ENCODE measurements around the gene ADAR.

ADAR gene

DNA sequence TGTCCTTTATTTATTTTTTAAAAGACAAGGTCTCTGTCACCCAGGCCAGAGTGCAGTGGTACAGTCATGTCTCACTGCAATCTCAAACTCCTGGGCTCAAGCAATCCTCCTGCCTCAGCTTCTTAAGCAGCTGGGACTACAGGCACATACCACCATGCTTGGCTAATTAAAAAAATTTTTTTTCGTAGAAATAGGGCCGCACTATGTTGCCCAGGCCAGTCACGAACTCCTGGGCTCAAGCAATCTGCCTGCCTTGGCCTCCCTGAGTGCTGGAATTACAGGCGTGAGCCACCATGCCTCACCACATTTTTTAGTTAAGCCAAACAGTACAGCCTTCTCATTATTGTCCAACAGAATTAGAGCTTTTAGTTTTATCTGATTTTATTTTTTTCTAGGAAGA is 7.4 kb upstream of the ADAR start:
- no peak overlapping the region for H2AK5ac ChIP-seq (ENCODE audit: low read depth, low read length)
- H3K18ac ChIP-seq (ENCODE audit: low read length), result no peak overlapping the region
- H3K4ac ChIP-seq (ENCODE audit: low read length), result no peak overlapping the region
- H3K9me3 ChIP-seq (replicated peaks in 1 of 2; ENCODE audit: control insufficient read depth in 2 of 2, insufficient read depth in 1 of 2, low read depth in 1 of 2, low read length in 2 of 2), result no peaks in the 10 kb centered on the region
- H2BK5ac ChIP-seq (ENCODE audit: low read length), result no peak overlapping the region
- no peak overlapping the region for H3K9ac ChIP-seq (ENCODE audit: low read depth, low read length, poor library complexity)
- peaks cover 6 to 7% of the 10 kb centered on the region in 2 donors for H3K4me1 ChIP-seq (ENCODE audit: control insufficient read depth in 2 of 2, insufficient read depth in 1 of 2, low read depth in 1 of 2, low read length in 2 of 2)
- H3K4me2 ChIP-seq (ENCODE audit: insufficient read depth, low read length, poor library complexity, severe bottlenecking), result no peak overlapping the region
- no peaks in the 10 kb centered on the region for H3K27me3 ChIP-seq (ENCODE audit: control insufficient read depth in 3 of 3, insufficient read depth in 3 of 3, low read depth in 1 of 3, low read length in 3 of 3)
- H3K14ac ChIP-seq (ENCODE audit: low read length), result no peak overlapping the region
- no peak overlapping the region for H2BK120ac ChIP-seq (ENCODE audit: low read depth, low read length)
- no peak overlapping the region for H3K27ac ChIP-seq (replicated peaks; ENCODE audit: low read length)
- no peak overlapping the region for H4K91ac ChIP-seq (ENCODE audit: low read depth, low read length, poor library complexity)
- DNase-seq (ENCODE audit: low spot score), result no peak
- H3K23ac ChIP-seq (ENCODE audit: low read depth, low read length, poor library complexity), result no peak overlapping the region
- no peak overlapping the region for H2BK15ac ChIP-seq (ENCODE audit: low read length)
- no peaks in the 10 kb centered on the region for H3K79me1 ChIP-seq (ENCODE audit: low read depth, low read length)
- no peak overlapping the region for H2BK12ac ChIP-seq (ENCODE audit: low read length)
- peaks cover 0 to 18% of the 10 kb centered on the region in 2 donors for H3K36me3 ChIP-seq (replicated peaks in 1 of 2; ENCODE audit: control insufficient read depth in 2 of 2, insufficient read depth in 2 of 2, low read length in 2 of 2)
- no peak overlapping the region for H2AFZ ChIP-seq (ENCODE audit: low read length)
- H4K8ac ChIP-seq (ENCODE audit: low read depth, low read length), result no peak overlapping the region
- H3K4me3 ChIP-seq (ENCODE audit: low read length in 2 of 2), result no peak overlapping the region
- WGBS, 2 donors (ENCODE audit: extremely low coverage in 2 of 2, insufficient read length in 2 of 2, insufficient replicate concordance in 1 of 2), result no CpG with 5 or more reads among the region's 4 CpGs

GRCh38 chr1:154614901-154615300 is 6.9 kb upstream of the ADAR start:
- no peaks in the 10 kb centered on the region for H3K9me3 ChIP-seq (replicated peaks in 1 of 2; ENCODE audit: control insufficient read depth in 2 of 2, insufficient read depth in 1 of 2, low read depth in 1 of 2, low read length in 2 of 2)
- H2BK12ac ChIP-seq (ENCODE audit: low read length), result no peak overlapping the region
- H3K18ac ChIP-seq (ENCODE audit: low read length), result no peak overlapping the region
- H3K4me2 ChIP-seq (ENCODE audit: insufficient read depth, low read length, poor library complexity, severe bottlenecking), result no peak overlapping the region
- no peak for DNase-seq (ENCODE audit: low spot score)
- WGBS, 2 donors (ENCODE audit: extremely low coverage in 2 of 2, insufficient read length in 2 of 2, insufficient replicate concordance in 1 of 2), result no CpG with 5 or more reads among the region's 6 CpGs
- H4K91ac ChIP-seq (ENCODE audit: low read depth, low read length, poor library complexity), result no peak overlapping the region
- no peak overlapping the region for H2AK5ac ChIP-seq (ENCODE audit: low read depth, low read length)
- peaks cover 6 to 7% of the 10 kb centered on the region in 2 donors for H3K4me1 ChIP-seq (ENCODE audit: control insufficient read depth in 2 of 2, insufficient read depth in 1 of 2, low read depth in 1 of 2, low read length in 2 of 2)
- H2BK15ac ChIP-seq (ENCODE audit: low read length), result no peak overlapping the region
- H3K14ac ChIP-seq (ENCODE audit: low read length), result no peak overlapping the region
- H3K79me1 ChIP-seq (ENCODE audit: low read depth, low read length), result no peaks in the 10 kb centered on the region
- no peak overlapping the region for H3K4me3 ChIP-seq (ENCODE audit: low read length in 2 of 2)
- no peaks in the 10 kb centered on the region for H3K27me3 ChIP-seq (ENCODE audit: control insufficient read depth in 3 of 3, insufficient read depth in 3 of 3, low read depth in 1 of 3, low read length in 3 of 3)
- no peak overlapping the region for H3K27ac ChIP-seq (replicated peaks; ENCODE audit: low read length)
- H3K23ac ChIP-seq (ENCODE audit: low read depth, low read length, poor library complexity), result no peak overlapping the region
- no peak overlapping the region for H2BK120ac ChIP-seq (ENCODE audit: low read depth, low read length)
- no peak overlapping the region for H4K8ac ChIP-seq (ENCODE audit: low read depth, low read length)
- H3K36me3 ChIP-seq (replicated peaks in 1 of 2; ENCODE audit: control insufficient read depth in 2 of 2, insufficient read depth in 2 of 2, low read length in 2 of 2), result peaks cover 0 to 18% of the 10 kb centered on the region in 2 donors
- H2BK5ac ChIP-seq (ENCODE audit: low read length), result no peak overlapping the region
- H2AFZ ChIP-seq (ENCODE audit: low read length), result no peak overlapping the region
- H3K9ac ChIP-seq (ENCODE audit: low read depth, low read length, poor library complexity), result no peak overlapping the region
- H3K4ac ChIP-seq (ENCODE audit: low read length), result no peak overlapping the region

DNA sequence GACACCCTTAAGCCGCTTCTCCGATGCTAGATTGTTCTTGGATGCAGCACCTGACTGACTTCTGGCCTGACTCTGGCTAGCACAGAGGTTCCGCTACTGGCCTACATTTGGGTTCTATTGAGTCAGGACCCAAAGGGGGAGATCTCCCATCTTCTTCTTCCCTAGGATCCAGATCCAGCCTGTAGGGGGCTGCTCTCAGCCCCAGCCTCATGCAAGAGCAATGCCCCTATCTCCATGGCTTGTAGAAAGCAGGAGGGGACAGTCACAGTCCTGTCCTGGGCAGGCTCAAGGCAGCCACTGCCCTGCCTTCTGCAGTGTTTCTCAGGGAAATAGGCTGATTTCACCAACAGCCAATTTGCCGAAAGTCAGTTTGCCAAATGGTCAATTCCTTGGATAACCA is 6.3 kb upstream of the ADAR start:
- Histone ChIP-seq H3K27ac (replicated peaks; ENCODE audit: low read length) (no peak overlapping the region), H2AFZ (ENCODE audit: low read length) (no peak overlapping the region), H4K8ac (ENCODE audit: low read depth, low read length) (no peak overlapping the region), H3K4me2 (ENCODE audit: insufficient read depth, low read length, poor library complexity, severe bottlenecking) (no peak overlapping the region), H3K36me3 (replicated peaks in 1 of 2; ENCODE audit: control insufficient read depth in 2 of 2, insufficient read depth in 2 of 2, low read length in 2 of 2) (peaks cover 0 to 11% of the 10 kb centered on the region in 2 donors), H3K9ac (ENCODE audit: low read depth, low read length, poor library complexity) (no peak overlapping the region), H3K4me1 (ENCODE audit: control insufficient read depth in 2 of 2, insufficient read depth in 1 of 2, low read depth in 1 of 2, low read length in 2 of 2) (peaks cover 10 to 11% of the 10 kb centered on the region in 2 donors), H3K27me3 (ENCODE audit: control insufficient read depth in 3 of 3, insufficient read depth in 3 of 3, low read depth in 1 of 3, low read length in 3 of 3) (no peaks in the 10 kb centered on the region), H2AK5ac (ENCODE audit: low read depth, low read length) (no peak overlapping the region), H3K79me1 (ENCODE audit: low read depth, low read length) (no peaks in the 10 kb centered on the region), H4K91ac (ENCODE audit: low read depth, low read length, poor library complexity) (no peak overlapping the region), H3K14ac (ENCODE audit: low read length) (no peak overlapping the region), H2BK5ac (ENCODE audit: low read length) (no peak overlapping the region), H2BK120ac (ENCODE audit: low read depth, low read length) (no peak overlapping the region), H3K9me3 (replicated peaks in 1 of 2; ENCODE audit: control insufficient read depth in 2 of 2, insufficient read depth in 1 of 2, low read depth in 1 of 2, low read length in 2 of 2) (no peaks in the 10 kb centered on the region), H2BK15ac (ENCODE audit: low read length) (no peak overlapping the region), H3K18ac (ENCODE audit: low read length) (no peak overlapping the region), H3K23ac (ENCODE audit: low read depth, low read length, poor library complexity) (no peak overlapping the region), H3K4ac (ENCODE audit: low read length) (no peak overlapping the region), H2BK12ac (ENCODE audit: low read length) (no peak overlapping the region), H3K4me3 (ENCODE audit: low read length in 2 of 2) (no peak overlapping the region)
- DNase-seq (ENCODE audit: low spot score), result no peak
- WGBS, 2 donors (ENCODE audit: extremely low coverage in 2 of 2, insufficient read length in 2 of 2, insufficient replicate concordance in 1 of 2), result no CpG with 5 or more reads among the region's 4 CpGs

DNA sequence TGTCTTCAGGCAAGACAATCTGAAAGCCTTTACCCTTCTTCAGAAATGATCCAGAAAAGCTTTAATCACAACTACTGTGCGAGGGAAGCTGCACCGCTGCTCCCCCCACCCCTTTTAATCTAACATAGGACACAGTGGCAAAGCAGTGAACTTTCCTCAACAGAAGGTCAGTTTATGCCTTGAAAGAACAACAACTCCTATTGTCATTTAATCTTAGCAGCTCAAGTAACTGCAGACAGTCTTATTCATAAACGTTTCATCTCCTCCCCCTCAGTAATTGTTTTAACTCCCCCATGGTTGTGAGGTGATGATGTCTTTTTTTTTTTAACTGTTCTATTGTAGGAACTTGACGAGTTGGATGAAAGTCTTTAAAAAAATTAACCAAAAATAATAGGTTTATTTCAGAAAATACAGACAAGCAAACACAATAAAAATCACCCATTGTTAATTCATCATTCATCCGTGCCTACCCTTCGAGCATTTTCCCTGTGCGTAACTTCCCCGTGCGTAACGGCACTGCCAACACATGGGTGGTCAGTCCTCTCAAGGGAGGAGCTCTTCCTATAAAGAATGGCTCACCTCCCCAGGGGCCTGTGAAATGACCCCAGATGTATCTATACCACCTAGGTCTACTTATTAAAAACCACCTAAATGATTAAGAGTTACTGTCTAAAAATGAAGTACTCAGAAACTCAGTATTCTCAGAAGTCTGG is 3.3 kb upstream of the ADAR start:
- Histone ChIP-seq H3K18ac (ENCODE audit: low read length) (no peak overlapping the region), H2AFZ (ENCODE audit: low read length) (no peak overlapping the region), H4K91ac (ENCODE audit: low read depth, low read length, poor library complexity) (no peak overlapping the region), H3K27ac (replicated peaks; ENCODE audit: low read length) (no peak overlapping the region), H2BK5ac (ENCODE audit: low read length) (no peak overlapping the region), H3K23ac (ENCODE audit: low read depth, low read length, poor library complexity) (no peak overlapping the region), H3K9me3 (replicated peaks in 1 of 2; ENCODE audit: control insufficient read depth in 2 of 2, insufficient read depth in 1 of 2, low read depth in 1 of 2, low read length in 2 of 2) (no peaks in the 10 kb centered on the region), H3K14ac (ENCODE audit: low read length) (no peak overlapping the region), H2BK15ac (ENCODE audit: low read length) (no peak overlapping the region), H2BK12ac (ENCODE audit: low read length) (no peak overlapping the region), H3K9ac (ENCODE audit: low read depth, low read length, poor library complexity) (no peak overlapping the region), H3K4me3 (ENCODE audit: low read length in 2 of 2) (no peak overlapping the region), H3K4me2 (ENCODE audit: insufficient read depth, low read length, poor library complexity, severe bottlenecking) (no peak overlapping the region), H3K27me3 (ENCODE audit: control insufficient read depth in 3 of 3, insufficient read depth in 3 of 3, low read depth in 1 of 3, low read length in 3 of 3) (no peaks in the 10 kb centered on the region), H2BK120ac (ENCODE audit: low read depth, low read length) (no peak overlapping the region), H4K8ac (ENCODE audit: low read depth, low read length) (no peak overlapping the region), H3K4ac (ENCODE audit: low read length) (no peak overlapping the region), H3K36me3 (replicated peaks in 1 of 2; ENCODE audit: control insufficient read depth in 2 of 2, insufficient read depth in 2 of 2, low read length in 2 of 2) (peaks cover 0 to 5% of the 10 kb centered on the region in 2 donors), H2AK5ac (ENCODE audit: low read depth, low read length) (no peak overlapping the region), H3K79me1 (ENCODE audit: low read depth, low read length) (no peaks in the 10 kb centered on the region), H3K4me1 (ENCODE audit: control insufficient read depth in 2 of 2, insufficient read depth in 1 of 2, low read depth in 1 of 2, low read length in 2 of 2) (peaks cover 17 to 19% of the 10 kb centered on the region in 2 donors)
- DNase-seq (ENCODE audit: low spot score), result no peak
- no CpG with 5 or more reads among the region's 10 CpGs for WGBS, 2 donors (ENCODE audit: extremely low coverage in 2 of 2, insufficient read length in 2 of 2, insufficient replicate concordance in 1 of 2)
